ENCODE data around the gene ZNF57.

- no peak for TF ChIP-seq CTCF (IDR thresholded peaks at IDR 0.05; ENCODE audit: insufficient read depth, low read length, poor library complexity, severe bottlenecking)
- no peak for TF ChIP-seq EZH2phosphoT487 (conservative IDR thresholded peaks at IDR 0.05; ENCODE audit: low read length)
These were observed 64.1 kb downstream of the ZNF57 start for GRCh38 chr19:2964874-2965273.

Measured in SU-DHL-6 (cell line).